ENCODE data around the gene MRM3. TPM values are rescaled to one million over a fixed set of nuclear protein-coding genes. Genes with fewer than 3 reads are reported as not detected.

MRM3 gene
- total and polyA plus RNA-seq, 2 donors (not counting 3 experiments of a cell fraction or from before 2014, with no cell fraction given) = 17.1 to 19.2 TPM

GRCh38 chr17:819251-819650 lies 37.1 kb downstream of the MRM3 start:
- Histone ChIP-seq H3K4me2 (ENCODE audit: insufficient read depth, low read length) (no peak overlapping the region), H2AFZ (ENCODE audit: low read depth, low read length) (no peak overlapping the region), H3K4me1 (ENCODE audit: control insufficient read depth, extremely low read depth, insufficient read depth, low read length) (no peaks in the 10 kb centered on the region), H3K9ac (replicated peaks; ENCODE audit: extremely low read depth, insufficient read depth, low read length) (no peak overlapping the region), H3K9me1 (replicated peaks; ENCODE audit: control insufficient read depth, extremely low read depth, insufficient read depth, low read length) (no peaks in the 10 kb centered on the region), H3K9me3 (replicated peaks; ENCODE audit: control insufficient read depth, insufficient read depth, low read length) (no peaks in the 10 kb centered on the region), H3K27ac (ENCODE audit: insufficient read depth, low read depth, low read length) (no peak overlapping the region), H3K36me3 (ENCODE audit: control insufficient read depth in 2 of 2, extremely low read depth in 1 of 2, insufficient read depth in 2 of 2, low read length in 2 of 2) (peaks cover 0 to 25% of the 10 kb centered on the region in 2 experiments), H3K79me2 (ENCODE audit: control insufficient read depth, insufficient read depth, low read length) (no peaks in the 10 kb centered on the region), H3K4me3 (replicated peaks in 1 of 3; ENCODE audit: insufficient read depth in 1 of 3, low read depth in 1 of 3, low read length in 3 of 3) (no peak overlapping the region), H3K27me3 (ENCODE audit: control insufficient read depth in 2 of 2, insufficient read depth in 2 of 2, low read length in 2 of 2) (no peaks in the 10 kb centered on the region), H4K20me1 (replicated peaks; ENCODE audit: control insufficient read depth, extremely low read depth, insufficient read depth, low read length) (no peaks in the 10 kb centered on the region)
- no peak for DNase-seq (ENCODE audit: low read depth, low spot score)
- POLR2A ChIA-PET = no interaction called here
- TF ChIP-seq POLR2A (IDR thresholded peaks at IDR 0.05; ENCODE audit: low read depth, low read length) (no peak), MYC (IDR thresholded peaks at IDR 0.05; ENCODE audit: low read depth, low read length) (no peak), JUN (IDR thresholded peaks at IDR 0.05; ENCODE audit: borderline replicate concordance, insufficient read depth, insufficient read length, low read depth) (no peak), FOS (IDR thresholded peaks at IDR 0.05; ENCODE audit: borderline replicate concordance, insufficient read depth, low read length) (no peak), EZH2 (IDR thresholded peaks at IDR 0.05; ENCODE audit: borderline replicate concordance, low read depth, low read length, severe bottlenecking) (no peak), POLR2AphosphoS5 (IDR thresholded peaks at IDR 0.05; ENCODE audit: insufficient read depth, low read depth, low read length) (no peak), MAX (IDR thresholded peaks at IDR 0.05; ENCODE audit: insufficient read depth, insufficient read length) (no peak)
- dilution Hi-C loops (cut with MboI; ENCODE audit: extremely low pct_ligation_motif_present, low sequenced_read_pairs) = no loop called here
- no TSS peak for BruUV-seq (replicated peaks)
- intact Hi-C loops (cut with micrococcal nuclease) = no loop called here
- CTCF ChIA-PET = interaction anchor here (0.7 kb wide), 1 partner anchor 28 kb away, joined by 3 read pairs; no protein-coding TSS in a partner anchor
- FAIRE-seq = no peak

GRCh38 chr17:823501-823902 lies 41.3 kb downstream of the MRM3 start:
- H3K9me1 ChIP-seq (replicated peaks; ENCODE audit: control insufficient read depth, extremely low read depth, insufficient read depth, low read length) = no peaks in the 10 kb centered on the region
- TF ChIP-seq MAX (IDR thresholded peaks at IDR 0.05; ENCODE audit: insufficient read depth, insufficient read length) (no peak), MYC (IDR thresholded peaks at IDR 0.05; ENCODE audit: low read depth, low read length) (no peak), FOS (IDR thresholded peaks at IDR 0.05; ENCODE audit: borderline replicate concordance, insufficient read depth, low read length) (no peak), POLR2AphosphoS5 (IDR thresholded peaks at IDR 0.05; ENCODE audit: insufficient read depth, low read depth, low read length) (no peak), POLR2A (IDR thresholded peaks at IDR 0.05; ENCODE audit: low read depth, low read length) (no peak), GATA2 (IDR thresholded peaks at IDR 0.05; ENCODE audit: insufficient read depth, insufficient read length, low read depth, low read length) (no peak), CTCF (IDR thresholded peaks at IDR 0.05; ENCODE audit: extremely low read depth in 1 of 2, insufficient read depth in 1 of 2, low read depth in 1 of 2, low read length in 2 of 2) (no peak), EZH2 (IDR thresholded peaks at IDR 0.05; ENCODE audit: borderline replicate concordance, low read depth, low read length, severe bottlenecking) (no peak), JUN (IDR thresholded peaks at IDR 0.05; ENCODE audit: borderline replicate concordance, insufficient read depth, insufficient read length, low read depth) (no peak)
- H3K4me3 ChIP-seq (replicated peaks in 1 of 3; ENCODE audit: insufficient read depth in 1 of 3, low read depth in 1 of 3, low read length in 3 of 3) = no peak overlapping the region
- FAIRE-seq (no peak), DNase-seq (ENCODE audit: low read depth, low spot score) (no peak)
- no peak overlapping the region for H3K9ac ChIP-seq (replicated peaks; ENCODE audit: extremely low read depth, insufficient read depth, low read length)
- ChIA-PET CTCF (no interaction called here), POLR2A (no interaction called here)
- no peaks in the 10 kb centered on the region for H3K27me3 ChIP-seq (ENCODE audit: control insufficient read depth in 2 of 2, insufficient read depth in 2 of 2, low read length in 2 of 2)
- no peaks in the 10 kb centered on the region for H3K79me2 ChIP-seq (ENCODE audit: control insufficient read depth, insufficient read depth, low read length)
- peaks cover 0 to 15% of the 10 kb centered on the region in 2 experiments for H3K36me3 ChIP-seq (ENCODE audit: control insufficient read depth in 2 of 2, extremely low read depth in 1 of 2, insufficient read depth in 2 of 2, low read length in 2 of 2)
- intact Hi-C loops (cut with micrococcal nuclease) = no loop called here
- BruUV-seq (replicated peaks) = no TSS peak
- no peaks in the 10 kb centered on the region for H3K4me1 ChIP-seq (ENCODE audit: control insufficient read depth, extremely low read depth, insufficient read depth, low read length)
- dilution Hi-C loops (cut with MboI; ENCODE audit: extremely low pct_ligation_motif_present, low sequenced_read_pairs) = no loop called here
- no peaks in the 10 kb centered on the region for H4K20me1 ChIP-seq (replicated peaks; ENCODE audit: control insufficient read depth, extremely low read depth, insufficient read depth, low read length)
- no peak overlapping the region for H2AFZ ChIP-seq (ENCODE audit: low read depth, low read length)
- H3K27ac ChIP-seq (ENCODE audit: insufficient read depth, low read depth, low read length) = no peak overlapping the region
- H3K4me2 ChIP-seq (ENCODE audit: insufficient read depth, low read length) = no peak overlapping the region
- H3K9me3 ChIP-seq (replicated peaks; ENCODE audit: control insufficient read depth, insufficient read depth, low read length) = no peaks in the 10 kb centered on the region
